H1 (cell line): ENCODE results near the gene JPH3. TPM values are rescaled to one million over a fixed set of nuclear protein-coding genes. Genes with fewer than 3 reads are reported as not detected.

ENCODE experiments used
- CTCF ChIA-PET: fragments of 300-600 bp; sonication (Branson Sonifier 250); formaldehyde crosslinking; loops from one replicate; lab custom pipeline; 2021; ENCODE audit not compliant: partially characterized antibody; lab: Charles Lee
- POLR2A ChIA-PET: fragments of 300-600 bp; sonication (Branson Sonifier 250); formaldehyde crosslinking; loops from one replicate; lab custom pipeline; 2021; ENCODE audit warnings: inconsistent platforms; ENCODE audit not compliant: partially characterized antibody; lab: Charles Lee
- DNase-seq, 2 experiments: peaks; one replicate each; pipeline versions ENCODE4 v3.0.0 to v3.0.0-alpha.2; 2010 to 2022; ENCODE audit warnings: low spot score in 2 of 2, low read depth in 1 of 2, mixed read lengths in 1 of 2
- FAIRE-seq: peaks from 2 replicates; lab custom pipeline; 2011; peaks lifted over from hg19 to GRCh38; lab: Jason Lieb, UNC
- H2AFZ ChIP-seq: 2 replicates; pipeline ENCODE4 v1.8.1; 2012; ENCODE audit warnings: low read length, inconsistent platforms
- H2AK5ac ChIP-seq: 2 replicates; pipeline ENCODE4 v1.6.1; 2013; ENCODE audit warnings: low read depth, low read length
- H2BK120ac ChIP-seq: replicated peaks from 2 replicates; pipeline ENCODE3; 2013; ENCODE audit warnings: low read depth, low read length, inconsistent platforms
- H2BK12ac ChIP-seq: 2 replicates; pipeline ENCODE4 v1.6.1; 2013; ENCODE audit warnings: low read depth, low read length
- H2BK15ac ChIP-seq: 2 replicates; pipeline ENCODE4 v1.6.1; 2013; ENCODE audit warnings: low read length
- H2BK20ac ChIP-seq: 2 replicates; pipeline ENCODE4 v1.6.1; 2013; ENCODE audit warnings: low read length
- H2BK5ac ChIP-seq: 2 replicates; pipeline ENCODE4 v1.6.1; 2013; ENCODE audit warnings: low read depth, low read length
- H3K14ac ChIP-seq: 2 replicates; pipeline ENCODE4 v1.6.1; 2013; ENCODE audit warnings: inconsistent platforms; ENCODE audit not compliant: insufficient read length
- H3K18ac ChIP-seq: 2 replicates; pipeline ENCODE4 v1.6.1; 2013; ENCODE audit warnings: low read length; ENCODE audit errors: extremely low read depth
- H3K23ac ChIP-seq: 2 replicates; pipeline ENCODE4 v1.6.1; 2013; ENCODE audit warnings: inconsistent platforms; ENCODE audit not compliant: insufficient read length
- H3K23me2 ChIP-seq: 2 replicates; pipeline ENCODE4 v1.6.1; 2013; ENCODE audit warnings: low read depth, low read length
- H3K27ac ChIP-seq: 2 replicates; pipeline ENCODE4 v1.6.1; 2011; ENCODE audit warnings: low read depth, low read length, inconsistent platforms
- H3K27me3 ChIP-seq, 4 experiments: replicated peaks in 1 of 4; 1 replicate in 1 of 4; 2 replicates in 3 of 4; pipeline versions ENCODE4 v1.6.1 to v1.8.1; 2011 to 2013; ENCODE audit warnings: low read length in 3 of 4, mild to moderate bottlenecking in 3 of 4, inconsistent platforms in 2 of 4, mixed read lengths in 2 of 4, moderate library complexity in 1 of 4; ENCODE audit not compliant: control insufficient read depth in 3 of 4, insufficient read depth in 3 of 4; ENCODE audit errors: extremely low read depth in 1 of 4
- H3K36me3 ChIP-seq, 4 experiments: 2 replicates each; pipeline versions ENCODE4 v1.6.1 to v1.8.1; 2011 to 2013; ENCODE audit warnings: mild to moderate bottlenecking in 4 of 4, low read length in 3 of 4, moderate library complexity in 2 of 4, control low read depth in 1 of 4, inconsistent platforms in 1 of 4; ENCODE audit not compliant: insufficient read depth in 4 of 4, control insufficient read depth in 2 of 4
- H3K4ac ChIP-seq: replicated peaks from 2 replicates; pipeline ENCODE3; 2013; ENCODE audit warnings: low read length, low read depth, mixed read lengths, inconsistent platforms; ENCODE audit not compliant: insufficient read length
- H3K4me1 ChIP-seq, 4 experiments: replicated peaks in 1 of 4; 1 replicate in 1 of 4; 2 replicates in 3 of 4; pipeline versions ENCODE4 v1.6.1 to v1.8.1; 2011 to 2013; ENCODE audit warnings: low read length in 3 of 4, inconsistent platforms in 2 of 4, mixed read lengths in 1 of 4; ENCODE audit not compliant: insufficient read depth in 4 of 4, control insufficient read depth in 3 of 4
- H3K4me2 ChIP-seq, 2 experiments: 2 replicates each; pipeline versions ENCODE4 v1.6.1 to v1.8.1; 2011 to 2013; ENCODE audit warnings: low read depth in 2 of 2, low read length in 2 of 2, control low read depth in 1 of 2, inconsistent platforms in 1 of 2, mild to moderate bottlenecking in 1 of 2; ENCODE audit not compliant: insufficient read depth in 1 of 2
- H3K4me3 ChIP-seq, 4 experiments: fragments of 200-600, 300-600 bp in 1 of 4; sonication (generic), shearing (Covaris generic), sonication (Bioruptor Twin) in 1 of 4; 2 replicates each; pipeline versions ENCODE4 v1.5.1 to v1.8.1; 2011 to 2016; ENCODE audit warnings: low read length in 4 of 4, low read depth in 3 of 4, control low read depth in 2 of 4, inconsistent platforms in 2 of 4, mild to moderate bottlenecking in 2 of 4, mixed read lengths in 1 of 4, moderate library complexity in 1 of 4; ENCODE audit not compliant: insufficient read depth in 2 of 4; ENCODE audit errors: extremely low read depth in 1 of 4
- H3K56ac ChIP-seq: replicated peaks from 2 replicates; pipeline ENCODE3; 2013; ENCODE audit warnings: low read depth, mild to moderate bottlenecking, mixed read lengths, low read length, inconsistent platforms; ENCODE audit not compliant: insufficient read length
- H3K79me1 ChIP-seq: 2 replicates; pipeline ENCODE4 v1.6.1; 2013; ENCODE audit warnings: low read depth, low read length, control low read depth
- H3K79me2 ChIP-seq, 2 experiments: 2 replicates each; pipeline versions ENCODE4 v1.6.1 to v1.8.1; 2012 to 2013; ENCODE audit warnings: low read length in 2 of 2, mild to moderate bottlenecking in 2 of 2, inconsistent platforms in 1 of 2; ENCODE audit not compliant: insufficient read depth in 2 of 2, control insufficient read depth in 1 of 2
- H3K9ac ChIP-seq, 4 experiments: replicated peaks in 1 of 4; 1 replicate in 1 of 4; 2 replicates in 3 of 4; pipeline versions ENCODE4 v1.6.1 to v1.8.1; 2011 to 2013; ENCODE audit warnings: low read depth in 3 of 4, low read length in 3 of 4, control low read depth in 2 of 4, mild to moderate bottlenecking in 2 of 4, moderate library complexity in 2 of 4, inconsistent platforms in 1 of 4; ENCODE audit errors: extremely low read depth in 1 of 4
- H3K9me3 ChIP-seq, 2 experiments: 2 replicates each; pipeline versions ENCODE4 v1.6.1 to v1.8.1; 2012 to 2013; ENCODE audit warnings: mild to moderate bottlenecking in 2 of 2, moderate library complexity in 2 of 2, control low read depth in 1 of 2, inconsistent platforms in 1 of 2, low read depth in 1 of 2, low read length in 1 of 2, mixed read lengths in 1 of 2; ENCODE audit not compliant: insufficient read depth in 2 of 2
- H4K20me1 ChIP-seq, 2 experiments: replicated peaks in 1 of 2; 2 replicates each; pipeline versions ENCODE3 to v1.8.1; 2011 to 2013; ENCODE audit warnings: inconsistent platforms in 2 of 2, low read length in 2 of 2, mild to moderate bottlenecking in 1 of 2; ENCODE audit not compliant: insufficient read depth in 2 of 2, control insufficient read depth in 1 of 2
- H4K5ac ChIP-seq: 2 replicates; pipeline ENCODE4 v1.6.1; 2013; ENCODE audit warnings: low read length, low read depth, mixed read lengths, inconsistent platforms; ENCODE audit not compliant: insufficient read length
- H4K8ac ChIP-seq: 2 replicates; pipeline ENCODE4 v1.8.0; 2013; ENCODE audit warnings: mild to moderate bottlenecking, moderate library complexity, low read length, inconsistent platforms; ENCODE audit not compliant: insufficient read depth; ENCODE audit errors: extremely low read depth
- H4K91ac ChIP-seq: replicated peaks from 2 replicates; pipeline ENCODE3; 2013; ENCODE audit warnings: low read length, mixed read lengths, inconsistent platforms; ENCODE audit not compliant: insufficient read length
- CREB1 ChIP-seq: IDR thresholded peaks from 2 replicates; pipeline ENCODE4 v1.6.1; 2012; ENCODE audit warnings: inconsistent platforms
- GABPA ChIP-seq: IDR thresholded peaks from 2 replicates; pipeline ENCODE4 v1.6.1; 2011; ENCODE audit warnings: mild to moderate bottlenecking, low read length, moderate library complexity, borderline replicate concordance; ENCODE audit not compliant: insufficient read depth
- GTF2F1 ChIP-seq: IDR thresholded peaks from 2 replicates; pipeline ENCODE4 v1.6.1; 2012; ENCODE audit warnings: low read depth, low read length, improper control_type of control experiment, borderline replicate concordance
- NRF1 ChIP-seq: IDR thresholded peaks from 2 replicates; pipeline ENCODE4 v1.6.1; 2011; ENCODE audit warnings: mild to moderate bottlenecking, low read depth, low read length, improper control_type of control experiment
- POLR2A ChIP-seq, 2 experiments: IDR thresholded peaks; 1 replicate in 1 of 2; 2 replicates in 1 of 2; pipeline ENCODE4 v1.6.1; 2011; ENCODE audit warnings: low read depth in 2 of 2, low read length in 2 of 2, mild to moderate bottlenecking in 2 of 2; ENCODE audit errors: control extremely low read depth in 1 of 2
- SP1 ChIP-seq: IDR thresholded peaks from 2 replicates; pipeline ENCODE4 v1.6.1; 2011; ENCODE audit warnings: low read depth, low read length
- WGBS, 2 experiments: shearing (Covaris generic) in 1 of 2; methylation state at CpG; one replicate each; pipeline versions ENCODE4 v1.1.6 to v1.1.7; 2013 to 2015; ENCODE audit warnings: low lambda C conversion rate in 2 of 2, mixed read lengths in 2 of 2, inconsistent platforms in 1 of 2, low coverage in 1 of 2, missing lambda C conversion rate in 1 of 2; ENCODE audit not compliant: insufficient replicate concordance in 2 of 2, insufficient coverage in 1 of 2, insufficient read length in 1 of 2; ENCODE audit errors: extremely low coverage in 1 of 2, missing lambda C conversion rate in 1 of 2; 5-methylcytosine and 5-hydroxymethylcytosine counted together
- polyA plus RNA-seq, 7 experiments: library from polyadenylated mRNA; depleted of rRNA in 3 of 7; stranded (reverse) in 5 of 7; unstranded in 2 of 7; fragments of >200 nt in 5 of 7; fragments of 200-250 nt in 2 of 7; gene quantifications; 1 replicate in 5 of 7; 2 replicates in 1 of 7; 4 replicates in 1 of 7; pipeline versions ENCODE4 v1.2.1 to v1.2.3, GENCODE V29; 2011 to 2013; ENCODE audit warnings: missing spikeins in 2 of 7, mixed read lengths in 2 of 7
- total RNA-seq: library from RNA; stranded (reverse); fragmentation: NEBNext Ultra II Directional; extraction: Animal tissue kit (Norgen Biotek cat#: 25700); gene quantifications from 2 replicates; pipeline ENCODE4 v1.2.1, GENCODE V29; 2021

JPH3 gene
- total and polyA plus RNA-seq, 2 of the 8 experiments (the other 6 are each of a cell fraction or from before 2014, with no cell fraction given) = 10.3 to 28.3 TPM

GRCh38 chr16:87652386-87652785 is 50.1 kb downstream of the JPH3 start:
- no peaks in the 10 kb centered on the region for H3K9me3 ChIP-seq
- POLR2A ChIA-PET = interaction anchor here (0.7 kb wide), 1 partner anchor 11 kb away, joined by 3 read pairs; no protein-coding TSS in a partner anchor
- H4K8ac ChIP-seq = peak overlapping the region; percentile 53
- DNase-seq (no peak), FAIRE-seq (no peak)
- H3K36me3 ChIP-seq = peaks cover 0 to 3% (median 0%) of the 10 kb centered on the region in 4 experiments; a peak in 1 of 8 replicates
- H3K23me2 ChIP-seq = no peaks in the 10 kb centered on the region
- H3K18ac ChIP-seq = no peak overlapping the region
- no peak overlapping the region for H4K5ac ChIP-seq
- H3K9ac ChIP-seq = no peak overlapping the region
- no peak overlapping the region for H2BK20ac ChIP-seq
- no peak overlapping the region; the same call in 1 of the 2 replicates for H3K27ac ChIP-seq
- peaks cover 0 to 16% (median under 1%) of the 10 kb centered on the region in 4 experiments; a peak in 4 of 7 replicates for H3K4me1 ChIP-seq
- H3K14ac ChIP-seq = no peak overlapping the region
- H2BK5ac ChIP-seq = no peak overlapping the region
- H3K27me3 ChIP-seq = no peaks in the 10 kb centered on the region
- no peak for TF ChIP-seq GTF2F1
- no peak for TF ChIP-seq POLR2A (IDR thresholded peaks at IDR 0.05; ENCODE audit: control extremely low read depth in 1 of 2, low read depth in 2 of 2, low read length in 2 of 2)
- TF ChIP-seq CREB1 = no peak
- no peak for TF ChIP-seq GABPA
- TF ChIP-seq SP1 = no peak
- TF ChIP-seq NRF1 = no peak
- TF ChIP-seq, all 59 proteins: peak for 0
- Histone ChIP-seq H2BK120ac (no peak overlapping the region), H3K4ac (no peak overlapping the region), H2AFZ (no peak overlapping the region), H3K79me1 (peaks cover 7% of the 10 kb centered on the region), H3K23ac (no peak overlapping the region), H4K91ac (no peak overlapping the region), H2BK15ac (no peak overlapping the region), H4K20me1 (peaks cover 2% of the 10 kb centered on the region in 2 experiments), H2AK5ac (peak overlapping the region; percentile 98; the same call in 1 of the 2 replicates), H3K79me2 (no peaks in the 10 kb centered on the region), H3K4me2 (no peak overlapping the region), H3K4me3 (no peak overlapping the region), H3K56ac (no peak overlapping the region), H2BK12ac (0 out of 2 replicates have a peak overlapping the region, but pooled peaks have one; percentile 4)
- 97% methylated on average over 16 of the region's 17 CpGs; no CpG with 5 or more reads in 1 of the 2 experiments for WGBS, 2 experiments
- CTCF ChIA-PET = interaction anchor here (0.9 to 4.5 kb wide), 15 partner anchors 11 to 153 kb away, joined by 3 to 38 read pairs (median 4); no protein-coding TSS in a partner anchor
